PC-3 (cell line): ENCODE results near the gene GPR132. TPM values are rescaled to one million over a fixed set of nuclear protein-coding genes. Genes with fewer than 3 reads are reported as not detected.

Experiments used
- ATAC-seq: fragments of 200-7000 bp; cut with Tn5 transposase; 2 replicates; pipeline ENCODE4 v1.9.1; 2020; ENCODE audit warnings: mild to moderate bottlenecking, moderate library complexity
- BruUV-seq: library from RNA; stranded (reverse); fragments of 400-500 nt; replicated peaks from 2 replicates; lab custom pipeline; 2021; lab: Mats Ljungman, UMichigan
- CTCF ChIA-PET: fragments of 300-600 bp; sonication (Branson Sonifier 250); formaldehyde crosslinking; loops from one replicate; lab custom pipeline; 2022; ENCODE audit warnings: antibody characterized with exemption; lab: Charles Lee
- POLR2A ChIA-PET: fragments of 300-600 bp; sonication (Branson Sonifier 250); formaldehyde crosslinking; loops from one replicate; lab custom pipeline; 2022; ENCODE audit warnings: antibody characterized with exemption; ENCODE audit not compliant: unreplicated experiment; lab: Charles Lee
- DNase-seq: peaks from one replicate; pipeline ENCODE4 v3.0.0-alpha.2; 2015
- H2AFZ ChIP-seq: fragments of 300-600 bp; sonication (generic); 2 replicates; pipeline ENCODE4 v1.6.0; 2016; ENCODE audit warnings: antibody characterized with exemption, low read length
- H3F3A ChIP-seq: fragments of 300-600 bp; sonication (generic); one replicate; pipeline ENCODE4 v1.6.0; 2017; ENCODE audit warnings: antibody characterized with exemption, low read length, control low read depth, mild to moderate bottlenecking; ENCODE audit not compliant: unreplicated experiment
- H3K27ac ChIP-seq: fragments of 300-600 bp; sonication (generic); 2 replicates; pipeline ENCODE4 v1.5.1; 2016; ENCODE audit warnings: mild to moderate bottlenecking, low read length
- H3K27me3 ChIP-seq: fragments of 300-600 bp; sonication (generic); 2 replicates; pipeline ENCODE4 v1.6.1; 2016; ENCODE audit warnings: low read length, mixed read lengths
- H3K36me3 ChIP-seq: fragments of 300-600 bp; sonication (generic); 2 replicates; pipeline ENCODE4 v1.6.1; 2016; ENCODE audit warnings: low read depth, mixed run types, low read length, mixed read lengths
- H3K4me1 ChIP-seq: fragments of 300-600 bp; sonication (generic); 2 replicates; pipeline ENCODE4 v1.5.1; 2016; ENCODE audit warnings: low read length; ENCODE audit not compliant: insufficient read depth
- H3K4me2 ChIP-seq: fragments of 300-600 bp; sonication (generic); 2 replicates; pipeline ENCODE4 v1.6.0; 2016; ENCODE audit warnings: low read length
- H3K4me3 ChIP-seq: fragments of 300-600 bp; sonication (generic); 2 replicates; pipeline ENCODE4 v1.5.1; 2016; ENCODE audit warnings: mild to moderate bottlenecking, low read length, mixed read lengths
- H3K79me2 ChIP-seq: fragments of 300-600 bp; sonication (generic); 2 replicates; pipeline ENCODE4 v1.6.1; 2017; ENCODE audit warnings: low read length, mixed read lengths
- H3K9ac ChIP-seq: fragments of 300-600 bp; sonication (generic); 2 replicates; pipeline ENCODE4 v1.6.0; 2016; ENCODE audit warnings: mild to moderate bottlenecking, low read length
- H3K9me2 ChIP-seq: fragments of 300-600 bp; sonication (generic); replicated peaks from 2 replicates; pipeline ENCODE4 v1.6.1; 2016; ENCODE audit warnings: mixed run types, low read length, mixed read lengths
- H3K9me3 ChIP-seq: fragments of 300-600 bp; sonication (generic); 2 replicates; pipeline ENCODE4 v1.6.1; 2016; ENCODE audit warnings: low read length, mixed read lengths
- H4K20me1 ChIP-seq: fragments of 300-600 bp; sonication (generic); 2 replicates; pipeline ENCODE4 v1.6.1; 2016; ENCODE audit warnings: low read length, mixed read lengths
- CTCF ChIP-seq: fragments of 300-600 bp; sonication (generic); conservative IDR thresholded peaks from 2 replicates; pipeline ENCODE4 v1.5.1; 2017; ENCODE audit warnings: antibody characterized with exemption, low read depth, mild to moderate bottlenecking, low read length
- EZH2 ChIP-seq: fragments of 300-600 bp; sonication (generic); IDR thresholded peaks from one replicate; pipeline ENCODE4 v1.6.1; 2017; ENCODE audit warnings: antibody characterized with exemption, mild to moderate bottlenecking, low read length; ENCODE audit not compliant: unreplicated experiment
- EZH2phosphoT487 ChIP-seq: fragments of 300-600 bp; sonication (generic); IDR thresholded peaks from 2 replicates; pipeline ENCODE4 v1.6.1; 2018; ENCODE audit warnings: mild to moderate bottlenecking, antibody characterized with exemption, low read length, borderline replicate concordance
- intact Hi-C: fragments of 100-400 bp; cut with micrococcal nuclease; formaldehyde crosslinking; loops from 2 replicates; pipeline ENCODE4 v1.9.0; 2023
- total RNA-seq: library from RNA; depleted of rRNA; stranded (reverse); fragments of >200 nt; gene quantifications from 2 replicates; pipeline ENCODE4 v1.2.3, GENCODE V29; 2014

GPR132 gene
- total RNA-seq, 1 experiment from 2014 or later = 0.04 TPM

- Histone ChIP-seq H3K9me2 (no peaks in the 10 kb centered on the region), H3K4me3 (no peak overlapping the region), H2AFZ (no peak overlapping the region), H3K36me3 (no peaks in the 10 kb centered on the region), H4K20me1 (no peaks in the 10 kb centered on the region), H3K9me3 (no peaks in the 10 kb centered on the region), H3K9ac (no peak overlapping the region), H3F3A (no peaks in the 10 kb centered on the region), H3K27me3 (no peaks in the 10 kb centered on the region), H3K27ac (no peak overlapping the region), H3K4me2 (no peak overlapping the region), H3K4me1 (no peaks in the 10 kb centered on the region), H3K79me2 (no peaks in the 10 kb centered on the region)
- POLR2A ChIA-PET = no interaction called here
- TF ChIP-seq EZH2 (no peak), CTCF (no peak), EZH2phosphoT487 (no peak)
- DNase-seq (no peak), ATAC-seq (no peak)
- intact Hi-C loops = no loop called here
- no TSS peak for BruUV-seq
- CTCF ChIA-PET = no interaction called here
Observed at GRCh38 chr14:105076805-105077648, 11.8 kb upstream of the GPR132 start.

GRCh38 chr14:105076296-105076804 is 11.1 kb upstream of the GPR132 start:
- no peaks in the 10 kb centered on the region for H3K9me2 ChIP-seq
- ChIA-PET POLR2A (no interaction called here), CTCF (no interaction called here)
- BruUV-seq = no TSS peak
- DNase-seq = no peak
- H4K20me1 ChIP-seq = no peaks in the 10 kb centered on the region
- no peaks in the 10 kb centered on the region for H3K36me3 ChIP-seq
- H3K9ac ChIP-seq = no peak overlapping the region
- H3K4me3 ChIP-seq = no peak overlapping the region
- no peak for ATAC-seq
- TF ChIP-seq EZH2phosphoT487 (no peak), CTCF (no peak), EZH2 (no peak)
- no peak overlapping the region for H3K4me2 ChIP-seq
- intact Hi-C loops = no loop called here
- no peak overlapping the region for H2AFZ ChIP-seq
- no peaks in the 10 kb centered on the region for H3K9me3 ChIP-seq
- H3K27me3 ChIP-seq = no peaks in the 10 kb centered on the region
- no peaks in the 10 kb centered on the region for H3K79me2 ChIP-seq
- no peaks in the 10 kb centered on the region for H3F3A ChIP-seq
- H3K27ac ChIP-seq = no peak overlapping the region
- H3K4me1 ChIP-seq = no peaks in the 10 kb centered on the region
